Stimulated activated CD4-positive, alpha-beta T cell treated with anti-CD3 and anti-CD28 coated beads, Interleukin-1b, Interleukin-23, amount 100 ng/mL, for 1 hour (primary cell): ENCODE measurements around the gene CHD8.

Experiments used
- DNase-seq, 2 donors: peaks; one replicate each; pipeline ENCODE4 v3.0.0-alpha.2; 2020; ENCODE audit warnings: low read depth in 2 of 2

The CHD8 gene

GRCh38 chr14:21437063-21437901 is 18.6 kb downstream of the CHD8 start:
- peak; percentile 96 to 99 for DNase-seq

- DNase-seq, result no peak
These were observed 19.3 kb downstream of the CHD8 start for GRCh38 chr14:21436567-21437062.

- DNase-seq, result no peak
These were observed 24.8 kb downstream of the CHD8 start for GRCh38 chr14:21431126-21431525.

GRCh38 chr14:21428930-21429329 is 27.0 kb downstream of the CHD8 start:
- DNase-seq, result no peak

- DNase-seq, result no peak
These were observed 29.2 kb downstream of the CHD8 start for GRCh38 chr14:21426692-21427091.

GRCh38 chr14:21419528-21419927 is 36.4 kb downstream of the CHD8 start:
- no peak for DNase-seq

- DNase-seq, result no peak
These were observed 40.6 kb downstream of the CHD8 start for GRCh38 chr14:21415329-21415728.

GRCh38 chr14:21414137-21414631 is 41.7 kb downstream of the CHD8 start:
- DNase-seq, result no peak

GRCh38 chr14:21408147-21408546 is 47.8 kb downstream of the CHD8 start:
- DNase-seq, result no peak

GRCh38 chr14:21406213-21406612 is 49.7 kb downstream of the CHD8 start:
- no peak for DNase-seq

- DNase-seq, result no peak
These were observed 50.8 kb downstream of the CHD8 start for GRCh38 chr14:21405097-21405496.

GRCh38 chr14:21399311-21399870 is 56.5 kb downstream of the CHD8 start:
- DNase-seq, result no peak

- no peak for DNase-seq
These were observed 57.0 kb downstream of the CHD8 start for GRCh38 chr14:21398901-21399300.

GRCh38 chr14:21395450-21395849 is 60.5 kb downstream of the CHD8 start:
- DNase-seq, result no peak

GRCh38 chr14:21385188-21385904 is 70.6 kb downstream of the CHD8 start:
- DNase-seq, result no peak

- no peak for DNase-seq
These were observed 71.5 kb downstream of the CHD8 start for GRCh38 chr14:21384494-21384851.

GRCh38 chr14:21383848-21384493 is 72.0 kb downstream of the CHD8 start, which contains the start of gene SUPT16H:
TSS of gene SUPT16H (minus strand) at chr14:21384019. CDS start at chr14:21383927, 92 bp downstream.
- DNase-seq, result peak; percentile 83 to 86

GRCh38 chr14:21382886-21383847 is 72.8 kb downstream of the CHD8 start:
- peak; percentile 2 to 7 for DNase-seq

- no peak for DNase-seq
These were observed 73.8 kb downstream of the CHD8 start for GRCh38 chr14:21382095-21382494.

- no peak for DNase-seq
These were observed 76.6 kb downstream of the CHD8 start for GRCh38 chr14:21379338-21379737.

GRCh38 chr14:21373980-21374379 is 81.9 kb downstream of the CHD8 start:
- DNase-seq, result no peak
